ENCODE measurements around the gene CLCN6.
A peak's percentile ranks its signal among the peaks of the same experiment; 100 is the strongest.

The CLCN6 gene

GRCh38 chr1:11797525-11798216, 8.3 kb upstream of the CLCN6 start:
- TF ChIP-seq ZFX (IDR thresholded peaks at IDR 0.05) = no peak
- no peak for TF ChIP-seq CTCF (conservative IDR thresholded peaks at IDR 0.05)
- H3K27ac ChIP-seq = no peak overlapping the region

GRCh38 chr1:11799099-11799498, 6.9 kb upstream of the CLCN6 start:
- no peak overlapping the region for H3K27ac ChIP-seq
- TF ChIP-seq CTCF (conservative IDR thresholded peaks at IDR 0.05) (no peak), ZFX (IDR thresholded peaks at IDR 0.05) (no peak)

GRCh38 chr1:11799896-11800295, 6.1 kb upstream of the CLCN6 start:
- TF ChIP-seq ZFX (IDR thresholded peaks at IDR 0.05) (no peak), CTCF (conservative IDR thresholded peaks at IDR 0.05) (no peak)
- no peak overlapping the region for H3K27ac ChIP-seq

GRCh38 chr1:11800391-11800755, 5.6 kb upstream of the CLCN6 start:
- H3K27ac ChIP-seq = no peak overlapping the region
- TF ChIP-seq CTCF (conservative IDR thresholded peaks at IDR 0.05) (no peak), ZFX (IDR thresholded peaks at IDR 0.05) (no peak)

GRCh38 chr1:11800756-11801433, 5.1 kb upstream of the CLCN6 start:
- H3K27ac ChIP-seq = no peak overlapping the region
- no peak for TF ChIP-seq CTCF (conservative IDR thresholded peaks at IDR 0.05)
- no peak for TF ChIP-seq ZFX (IDR thresholded peaks at IDR 0.05)

GRCh38 chr1:11802616-11802972, 3.4 kb upstream of the CLCN6 start:
- no peak overlapping the region for H3K27ac ChIP-seq
- no peak for TF ChIP-seq ZFX (IDR thresholded peaks at IDR 0.05)
- TF ChIP-seq CTCF (conservative IDR thresholded peaks at IDR 0.05) = no peak

- TF ChIP-seq ZFX (IDR thresholded peaks at IDR 0.05) = no peak
- no peak for TF ChIP-seq CTCF (conservative IDR thresholded peaks at IDR 0.05)
- no peak overlapping the region for H3K27ac ChIP-seq
These were observed 2.8 kb upstream of the CLCN6 start for GRCh38 chr1:11802973-11803885.

- peak overlapping the region; percentile 80; the same call in 1 of the 2 replicates for H3K27ac ChIP-seq
These were observed 1.9 kb upstream of the CLCN6 start for GRCh38 chr1:11803924-11804665.

Data from C4-2B (cell line).